ENCODE results near the gene PPP6R1. TPM values are rescaled to one million over a fixed set of nuclear protein-coding genes. Genes with fewer than 3 reads are reported as not detected.

PPP6R1 gene
- polyA plus RNA-seq, 1 of the 3 experiments (the other 2 are of a cell fraction) = 47.8 TPM

GRCh38 chr19:55227241-55228014, 31.4 kb downstream of the PPP6R1 start:
- ChIA-PET CTCF (interaction anchor here (1.2 to 2.1 kb wide), 8 partner anchors 13 to 379 kb away, joined by 3 to 7 read pairs (median 4); partner anchors contain the start of gene PPP6R1), POLR2A (interaction anchor here (0.9 to 1.8 kb wide), 12 partner anchors 9 to 249 kb away, joined by 3 to 17 read pairs (median 5); partner anchors contain the start of genes PPP6R1, SYT5, TMEM238 and UBE2S)
- WGBS (ENCODE audit: low lambda C conversion rate) = 93% methylated on average over 19 of the region's 25 CpGs
- TF ChIP-seq TCF12 (IDR thresholded peaks at IDR 0.05) (no peak), RXRA (IDR thresholded peaks at IDR 0.05; ENCODE audit: borderline replicate concordance, low read depth) (no peak), TEAD4 (IDR thresholded peaks at IDR 0.05; ENCODE audit: borderline replicate concordance, insufficient read depth) (no peak), CHD2 (IDR thresholded peaks at IDR 0.05; ENCODE audit: low read length, partially characterized antibody) (no peak), JUND (IDR thresholded peaks at IDR 0.05) (no peak)
- TF ChIP-seq, protein P1, sequence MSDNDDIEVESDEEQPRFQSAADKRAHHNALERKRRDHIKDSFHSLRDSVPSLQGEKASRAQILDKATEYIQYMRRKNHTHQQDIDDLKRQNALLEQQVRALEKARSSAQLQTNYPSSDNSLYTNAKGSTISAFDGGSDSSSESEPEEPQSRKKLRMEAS (IDR thresholded peaks at IDR 0.05; ENCODE audit: low read depth) = no peak
- Histone ChIP-seq H3K4me2 (no peak overlapping the region), H4K20me1 (ENCODE audit: insufficient read depth) (peaks cover 16% of the 10 kb centered on the region; the same call in 1 of the 2 replicates), H3K9ac (no peak overlapping the region), H3K4me3 (ENCODE audit: low read depth in 2 of 2, low read length in 1 of 2) (no peak overlapping the region), H3K36me3 (replicated peaks in 1 of 2; ENCODE audit: control insufficient read depth in 1 of 2, insufficient read depth in 2 of 2, low read length in 1 of 2) (peaks cover 0 to 53% of the 10 kb centered on the region in 2 experiments), H3F3A (replicated peaks; ENCODE audit: insufficient read depth) (no peaks in the 10 kb centered on the region), H3K9me2 (no peaks in the 10 kb centered on the region), H3K27me3 (ENCODE audit: insufficient read depth) (no peaks in the 10 kb centered on the region), H3K27ac (ENCODE audit: low read depth in 2 of 2, low read length in 1 of 2) (peak overlapping the region in 1 of 2 experiments; percentile 78; a peak in 2 of 4 replicates), H2AFZ (ENCODE audit: low read depth) (no peak overlapping the region), H3K4me1 (ENCODE audit: control insufficient read depth in 1 of 2, insufficient read depth in 2 of 2, low read depth in 1 of 2, low read length in 1 of 2) (peaks cover 0 to 38% of the 10 kb centered on the region in 2 experiments; a peak in 1 of 4 replicates), H3K79me2 (ENCODE audit: insufficient read depth) (no peaks in the 10 kb centered on the region), H3K9me3 (no peaks in the 10 kb centered on the region)
- no peak for DNase-seq

GRCh38 chr19:55226788-55227187, 32.0 kb downstream of the PPP6R1 start:
- H3K4me3 ChIP-seq (ENCODE audit: low read depth in 2 of 2, low read length in 1 of 2) = no peak overlapping the region
- H2AFZ ChIP-seq (ENCODE audit: low read depth) = no peak overlapping the region
- H3K9me3 ChIP-seq = no peaks in the 10 kb centered on the region
- no peaks in the 10 kb centered on the region for H3K9me2 ChIP-seq
- no peak overlapping the region for H3K9ac ChIP-seq
- H3K79me2 ChIP-seq (ENCODE audit: insufficient read depth) = no peaks in the 10 kb centered on the region
- H3K27ac ChIP-seq (ENCODE audit: low read depth in 2 of 2, low read length in 1 of 2) = peak overlapping the region in 1 of 2 experiments; percentile 78; a peak in 1 of 4 replicates
- H4K20me1 ChIP-seq (ENCODE audit: insufficient read depth) = peaks cover 16% of the 10 kb centered on the region; the same call in 1 of the 2 replicates
- peaks cover 0 to 48% of the 10 kb centered on the region in 2 experiments for H3K36me3 ChIP-seq (replicated peaks in 1 of 2; ENCODE audit: control insufficient read depth in 1 of 2, insufficient read depth in 2 of 2, low read length in 1 of 2)
- ChIA-PET POLR2A (interaction anchor here (1.2 to 1.8 kb wide), 2 partner anchors 11 to 157 kb away, joined by 4 to 17 read pairs; partner anchors contain the start of gene TMEM238), CTCF (interaction anchor here (1.3 to 2.1 kb wide), 3 partner anchors 20 to 75 kb away, joined by 5 to 7 read pairs (median 5); no protein-coding TSS in a partner anchor)
- WGBS (ENCODE audit: low lambda C conversion rate) = 92% methylated on average over 18 of the region's 18 CpGs
- no peaks in the 10 kb centered on the region for H3K27me3 ChIP-seq (ENCODE audit: insufficient read depth)
- peaks cover 0 to 38% of the 10 kb centered on the region in 2 experiments; a peak in 1 of 4 replicates for H3K4me1 ChIP-seq (ENCODE audit: control insufficient read depth in 1 of 2, insufficient read depth in 2 of 2, low read depth in 1 of 2, low read length in 1 of 2)
- DNase-seq = peak; percentile 21
- H3K4me2 ChIP-seq = no peak overlapping the region
- no peaks in the 10 kb centered on the region for H3F3A ChIP-seq (replicated peaks; ENCODE audit: insufficient read depth)
- TF ChIP-seq, protein P2, sequence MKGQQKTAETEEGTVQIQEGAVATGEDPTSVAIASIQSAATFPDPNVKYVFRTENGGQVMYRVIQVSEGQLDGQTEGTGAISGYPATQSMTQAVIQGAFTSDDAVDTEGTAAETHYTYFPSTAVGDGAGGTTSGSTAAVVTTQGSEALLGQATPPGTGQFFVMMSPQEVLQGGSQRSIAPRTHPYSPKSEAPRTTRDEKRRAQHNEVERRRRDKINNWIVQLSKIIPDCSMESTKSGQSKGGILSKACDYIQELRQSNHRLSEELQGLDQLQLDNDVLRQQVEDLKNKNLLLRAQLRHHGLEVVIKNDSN (IDR thresholded peaks at IDR 0.05; ENCODE audit: borderline replicate concordance, low read depth) = no peak
- TF ChIP-seq ELF1 (IDR thresholded peaks at IDR 0.05) = no peak
- no peak for TF ChIP-seq GABPA (IDR thresholded peaks at IDR 0.05; ENCODE audit: low read depth)
- TF ChIP-seq, protein P3, sequence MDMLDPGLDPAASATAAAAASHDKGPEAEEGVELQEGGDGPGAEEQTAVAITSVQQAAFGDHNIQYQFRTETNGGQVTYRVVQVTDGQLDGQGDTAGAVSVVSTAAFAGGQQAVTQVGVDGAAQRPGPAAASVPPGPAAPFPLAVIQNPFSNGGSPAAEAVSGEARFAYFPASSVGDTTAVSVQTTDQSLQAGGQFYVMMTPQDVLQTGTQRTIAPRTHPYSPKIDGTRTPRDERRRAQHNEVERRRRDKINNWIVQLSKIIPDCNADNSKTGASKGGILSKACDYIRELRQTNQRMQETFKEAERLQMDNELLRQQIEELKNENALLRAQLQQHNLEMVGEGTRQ (IDR thresholded peaks at IDR 0.05; ENCODE audit: borderline replicate concordance, low read depth, low read length) = no peak
- no peak for TF ChIP-seq MXI1 (IDR thresholded peaks at IDR 0.05; ENCODE audit: low read depth, low read length)
- no peak for TF ChIP-seq YY1 (IDR thresholded peaks at IDR 0.05; ENCODE audit: low read depth)
- no peak for TF ChIP-seq POLR2AphosphoS5 (IDR thresholded peaks at IDR 0.05; ENCODE audit: low read depth, low read length)
- no peak for TF ChIP-seq EP300 (IDR thresholded peaks at IDR 0.05; ENCODE audit: borderline replicate concordance in 1 of 2, low read depth in 1 of 2, low read length in 1 of 2)
- no peak for TF ChIP-seq RXRA (IDR thresholded peaks at IDR 0.05; ENCODE audit: borderline replicate concordance, low read depth)
- no peak for TF ChIP-seq RFX5 (IDR thresholded peaks at IDR 0.05; ENCODE audit: low read length)
- TF ChIP-seq JUND (IDR thresholded peaks at IDR 0.05) = no peak
- TF ChIP-seq REST (IDR thresholded peaks at IDR 0.05; ENCODE audit: low read depth, low read length) = no peak
- TF ChIP-seq FOXJ3 (CRISPR knock-in tag; IDR thresholded peaks at IDR 0.05) = no peak
- TF ChIP-seq CTCF (IDR thresholded peaks at IDR 0.05) = no peak
- TF ChIP-seq CHD2 (IDR thresholded peaks at IDR 0.05; ENCODE audit: low read length, partially characterized antibody) = no peak
- TF ChIP-seq GATA2 (CRISPR knock-in tag; IDR thresholded peaks at IDR 0.05) = no peak

All from SK-N-SH (cell line).